MM.1S (cell line): ENCODE results near the gene EFNA5.

Source experiments
- EZH2 ChIP-seq: fragments of 300-600 bp; sonication (generic); optimal IDR thresholded peaks from 2 replicates; pipeline ENCODE3; 2017; ENCODE audit warnings: low read depth, mild to moderate bottlenecking, antibody characterized with exemption, low read length, mixed read lengths
- EZH2phosphoT487 ChIP-seq: fragments of 300-600 bp; sonication (generic); IDR thresholded peaks from 2 replicates; pipeline ENCODE4 v1.6.1; 2018; ENCODE audit warnings: antibody characterized with exemption, low read length
- TF ChIP-seq, protein P1 (sequence below): fragments of 300-600 bp; sonication (generic); IDR thresholded peaks from 2 replicates; pipeline ENCODE4 v1.5.1; 2016; ENCODE audit warnings: antibody characterized with exemption, low read length, mixed read lengths

DNA sequence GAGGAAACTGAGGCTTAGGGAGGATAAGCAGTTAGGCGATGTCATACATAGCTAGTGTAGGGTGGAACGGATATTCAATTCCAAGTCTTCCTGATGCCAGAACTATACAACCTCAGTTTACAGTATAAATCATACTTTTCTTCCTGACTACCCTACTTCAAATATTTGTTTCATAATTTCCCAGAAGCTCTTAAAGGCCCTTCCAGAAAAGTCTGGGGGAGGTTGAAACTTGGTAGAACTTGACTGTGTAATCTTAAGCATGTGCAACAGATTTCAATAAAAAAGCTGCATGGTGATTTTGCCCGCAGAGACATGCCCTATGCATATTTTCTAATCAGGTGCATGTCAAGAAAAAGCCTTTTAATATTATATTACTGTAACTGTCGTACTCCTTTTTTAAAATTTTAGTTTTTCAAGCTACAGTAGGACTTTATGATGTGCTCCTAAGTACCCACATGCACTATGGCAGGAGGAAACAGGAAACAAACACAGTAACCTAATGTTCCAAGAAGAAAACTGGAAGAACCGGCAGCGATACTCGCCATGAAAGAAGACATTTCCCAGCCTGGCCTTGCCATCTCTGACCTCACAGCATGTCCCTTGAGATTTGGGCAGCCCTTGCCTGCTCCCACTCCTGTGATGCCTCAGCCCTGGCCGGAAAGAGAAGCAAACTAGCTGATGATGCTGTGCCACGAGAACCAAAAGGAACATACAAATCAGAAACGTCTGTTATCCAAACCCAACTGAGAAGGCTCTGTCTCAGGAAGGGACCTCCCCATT, 266.0 kb downstream of the EFNA5 start:
- TF ChIP-seq, protein P1, sequence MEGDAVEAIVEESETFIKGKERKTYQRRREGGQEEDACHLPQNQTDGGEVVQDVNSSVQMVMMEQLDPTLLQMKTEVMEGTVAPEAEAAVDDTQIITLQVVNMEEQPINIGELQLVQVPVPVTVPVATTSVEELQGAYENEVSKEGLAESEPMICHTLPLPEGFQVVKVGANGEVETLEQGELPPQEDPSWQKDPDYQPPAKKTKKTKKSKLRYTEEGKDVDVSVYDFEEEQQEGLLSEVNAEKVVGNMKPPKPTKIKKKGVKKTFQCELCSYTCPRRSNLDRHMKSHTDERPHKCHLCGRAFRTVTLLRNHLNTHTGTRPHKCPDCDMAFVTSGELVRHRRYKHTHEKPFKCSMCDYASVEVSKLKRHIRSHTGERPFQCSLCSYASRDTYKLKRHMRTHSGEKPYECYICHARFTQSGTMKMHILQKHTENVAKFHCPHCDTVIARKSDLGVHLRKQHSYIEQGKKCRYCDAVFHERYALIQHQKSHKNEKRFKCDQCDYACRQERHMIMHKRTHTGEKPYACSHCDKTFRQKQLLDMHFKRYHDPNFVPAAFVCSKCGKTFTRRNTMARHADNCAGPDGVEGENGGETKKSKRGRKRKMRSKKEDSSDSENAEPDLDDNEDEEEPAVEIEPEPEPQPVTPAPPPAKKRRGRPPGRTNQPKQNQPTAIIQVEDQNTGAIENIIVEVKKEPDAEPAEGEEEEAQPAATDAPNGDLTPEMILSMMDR, result no peak
- TF ChIP-seq EZH2phosphoT487 (no peak), EZH2 (no peak)
